ENCODE measurements around the gene ZNF705A. TPM values are rescaled to one million over a fixed set of nuclear protein-coding genes. Genes with fewer than 3 reads are reported as not detected.
"Not testable (repeated sequence)": the region's sequence is repeated elsewhere in the genome, so short reads cannot be mapped to it uniquely, and the experiment has no call there.

The ZNF705A gene
- total and polyA plus RNA-seq, 10 of the 15 experiments (the other 5 are each of a cell fraction or from before 2014, with no cell fraction given) = 0.04 TPM; not detected in 9

- BruUV-seq (replicated peaks) = TSS peak; percentile 74
- ATAC-seq; H3K9me3 ChIP-seq (replicated peaks; ENCODE audit: control insufficient read depth, insufficient read depth, low read length); in situ Hi-C loops (cut with MboI); H3K4me1 ChIP-seq (ENCODE audit: control insufficient read depth, insufficient read depth, low read length); intact Hi-C loops (cut with micrococcal nuclease; ENCODE audit: unreplicated experiment); FAIRE-seq; POLR2A ChIA-PET; H4K20me1 ChIP-seq (ENCODE audit: control insufficient read depth, insufficient read depth); H3K27me3 ChIP-seq (replicated peaks in 1 of 2; ENCODE audit: control insufficient read depth in 2 of 2, insufficient read depth in 2 of 2, low read length in 1 of 2); H3K36me3 ChIP-seq (ENCODE audit: control insufficient read depth in 2 of 2, insufficient read depth in 2 of 2, low read length in 1 of 2); H3K79me2 ChIP-seq (ENCODE audit: control insufficient read depth, insufficient read depth, low read length); DNase-seq (ENCODE audit: low read depth, low spot score): not testable (repeated sequence)
- Histone ChIP-seq H2AFZ (ENCODE audit: control insufficient read depth, low read depth, low read length) (peak overlapping the region; percentile 74), H3K9ac (ENCODE audit: control insufficient read depth, insufficient read depth, low read length) (peak overlapping the region; percentile 53; the same call in 1 of the 2 replicates), H3K4me2 (ENCODE audit: control insufficient read depth, insufficient read depth) (peak overlapping the region; percentile 69; the same call in 1 of the 2 replicates), H3K4me3 (peak overlapping the region; percentile 66), H3K27ac (ENCODE audit: control insufficient read depth, insufficient read depth) (peak overlapping the region; percentile 52; the same call in 1 of the 2 replicates)
- CTCF ChIA-PET = interaction anchor here (0.6 to 2.8 kb wide), 2 partner anchors 118 to 1020 kb away, joined by 3 to 12 read pairs; no protein-coding TSS in a partner anchor
- 49% methylated on average over 6 of the region's 7 CpGs for WGBS (ENCODE audit: insufficient coverage, insufficient replicate concordance, low lambda C conversion rate, missing lambda C conversion rate)
- RAD21 ChIA-PET (ENCODE audit: unreplicated experiment) = interaction anchor here (1.2 kb wide), 1 partner anchor 15 kb away, joined by 3 read pairs; no protein-coding TSS in a partner anchor
- SMC1A ChIA-PET (ENCODE audit: uncharacterized antibody, unreplicated experiment) = interaction anchor here (0.7 kb wide), 1 partner anchor 139 kb away, joined by 3 read pairs; no protein-coding TSS in a partner anchor
Observed at GRCh38 chr12:8227732-8228077, 70.9 kb downstream of the ZNF705A start.

- FAIRE-seq; SMC1A ChIA-PET (ENCODE audit: uncharacterized antibody, unreplicated experiment): not testable (repeated sequence)
- POLR2A ChIA-PET = interaction anchor here (0.6 kb wide), 1 partner anchor 146 kb away, joined by 4 read pairs; no protein-coding TSS in a partner anchor
Observed at GRCh38 chr12:8228607-8229006, 71.8 kb downstream of the ZNF705A start.

GRCh38 chr12:8229486-8229885 is 72.7 kb downstream of the ZNF705A start:
- H3K4me2 ChIP-seq (ENCODE audit: control insufficient read depth, insufficient read depth); H2AFZ ChIP-seq (ENCODE audit: control insufficient read depth, low read depth, low read length); FAIRE-seq; ATAC-seq; intact Hi-C loops (cut with micrococcal nuclease; ENCODE audit: unreplicated experiment); H3K27me3 ChIP-seq (replicated peaks in 1 of 2; ENCODE audit: control insufficient read depth in 2 of 2, insufficient read depth in 2 of 2, low read length in 1 of 2); RAD21 ChIA-PET (ENCODE audit: unreplicated experiment); CTCF ChIA-PET; H3K9me3 ChIP-seq (replicated peaks; ENCODE audit: control insufficient read depth, insufficient read depth, low read length); H3K4me3 ChIP-seq; H3K79me2 ChIP-seq (ENCODE audit: control insufficient read depth, insufficient read depth, low read length); H3K36me3 ChIP-seq (ENCODE audit: control insufficient read depth in 2 of 2, insufficient read depth in 2 of 2, low read length in 1 of 2); DNase-seq (ENCODE audit: low read depth, low spot score); H3K4me1 ChIP-seq (ENCODE audit: control insufficient read depth, insufficient read depth, low read length); SMC1A ChIA-PET (ENCODE audit: uncharacterized antibody, unreplicated experiment); H4K20me1 ChIP-seq (ENCODE audit: control insufficient read depth, insufficient read depth); H3K27ac ChIP-seq (ENCODE audit: control insufficient read depth, insufficient read depth); H3K9ac ChIP-seq (ENCODE audit: control insufficient read depth, insufficient read depth, low read length); in situ Hi-C loops (cut with MboI); POLR2A ChIA-PET: not testable (repeated sequence)
- 31% methylated on average over 7 of the region's 7 CpGs for WGBS (ENCODE audit: insufficient coverage, insufficient replicate concordance, low lambda C conversion rate, missing lambda C conversion rate)
- TSS peak; percentile 34 for BruUV-seq (replicated peaks)

More at GRCh38 chr12:8228607-8229006, 71.8 kb downstream of the ZNF705A start:
- H3K36me3 ChIP-seq (ENCODE audit: control insufficient read depth in 2 of 2, insufficient read depth in 2 of 2, low read length in 1 of 2); H3K27ac ChIP-seq (ENCODE audit: control insufficient read depth, insufficient read depth); H4K20me1 ChIP-seq (ENCODE audit: control insufficient read depth, insufficient read depth); H3K9ac ChIP-seq (ENCODE audit: control insufficient read depth, insufficient read depth, low read length); intact Hi-C loops (cut with micrococcal nuclease; ENCODE audit: unreplicated experiment); H2AFZ ChIP-seq (ENCODE audit: control insufficient read depth, low read depth, low read length); H3K4me3 ChIP-seq; RAD21 ChIA-PET (ENCODE audit: unreplicated experiment); in situ Hi-C loops (cut with MboI); H3K79me2 ChIP-seq (ENCODE audit: control insufficient read depth, insufficient read depth, low read length); BruUV-seq (replicated peaks); DNase-seq (ENCODE audit: low read depth, low spot score); H3K9me3 ChIP-seq (replicated peaks; ENCODE audit: control insufficient read depth, insufficient read depth, low read length); H3K4me2 ChIP-seq (ENCODE audit: control insufficient read depth, insufficient read depth); H3K27me3 ChIP-seq (replicated peaks in 1 of 2; ENCODE audit: control insufficient read depth in 2 of 2, insufficient read depth in 2 of 2, low read length in 1 of 2); ATAC-seq; H3K4me1 ChIP-seq (ENCODE audit: control insufficient read depth, insufficient read depth, low read length): not testable (repeated sequence)
- CTCF ChIA-PET = interaction anchor here (2.8 kb wide), 1 partner anchor 119 kb away, joined by 12 read pairs; no protein-coding TSS in a partner anchor
- 74% methylated on average over 10 of the region's 11 CpGs for WGBS (ENCODE audit: insufficient coverage, insufficient replicate concordance, low lambda C conversion rate, missing lambda C conversion rate)

Other genes starting within 250 kb of the ZNF705A start
- 7.6 and 11.8 TPM in 2 replicates for gene SLC2A3, start 220.8 kb upstream of the ZNF705A start, total RNA-seq (2014; rRNA removed)
- gene SLC2A3, start 220.8 kb upstream of the ZNF705A start, total RNA-seq (2014; rRNA removed; fragmentation: Illumina TruSeq; extraction: Trizol) = 14.1 and 15.1 TPM in 2 replicates
- 19.7 and 22.4 TPM in 2 replicates for gene SLC2A3, start 220.8 kb upstream of the ZNF705A start, total RNA-seq (2021)
- gene SLC2A3, start 220.8 kb upstream of the ZNF705A start, polyA plus RNA-seq (2011; rRNA removed) = 66.3 and 82.2 TPM in 2 replicates
- gene SLC2A3, start 220.8 kb upstream of the ZNF705A start, polyA plus RNA-seq (2014; fragmentation: Illumina TruSeq; extraction: Trizol) = 13.8 and 14.6 TPM in 2 replicates
- 1 to 10 TPM; 6.6 to 8.5 TPM for gene SLC2A3, start 220.8 kb upstream of the ZNF705A start, polyA plus RNA-seq (2014; fragmentation: Nextera tagmentation; extraction: Ambion mirVana)
- 10.3 and 14.6 TPM in 2 replicates for gene SLC2A3, start 220.8 kb upstream of the ZNF705A start, polyA plus RNA-seq (2014; rRNA removed)
- 1 to 10 TPM; 6.5 to 6.6 TPM for gene SLC2A3, start 220.8 kb upstream of the ZNF705A start, polyA plus RNA-seq (2016; fragmentation: Nextera tagmentation; extraction: Ambion mirVana)
- 4.2 and 4.7 TPM in 2 replicates for gene FOXJ2, start 124.3 kb upstream of the ZNF705A start, total RNA-seq (2014; rRNA removed)
- gene FOXJ2, start 124.3 kb upstream of the ZNF705A start, total RNA-seq (2014; rRNA removed; fragmentation: Illumina TruSeq; extraction: Trizol) = 2.8 and 2.9 TPM in 2 replicates
- gene FOXJ2, start 124.3 kb upstream of the ZNF705A start, total RNA-seq (2021) = 7.9 and 9.3 TPM in 2 replicates
- gene FOXJ2, start 124.3 kb upstream of the ZNF705A start, polyA plus RNA-seq (2011; rRNA removed) = 3.0 and 3.9 TPM in 2 replicates
- gene FOXJ2, start 124.3 kb upstream of the ZNF705A start, polyA plus RNA-seq (2014; fragmentation: Illumina TruSeq; extraction: Trizol) = 8.5 and 9.1 TPM in 2 replicates
- 1 to 10 TPM; 1.4 to 2.2 TPM for gene FOXJ2, start 124.3 kb upstream of the ZNF705A start, polyA plus RNA-seq (2014; fragmentation: Nextera tagmentation; extraction: Ambion mirVana)
- gene FOXJ2, start 124.3 kb upstream of the ZNF705A start, polyA plus RNA-seq (2014; rRNA removed) = 6.5 and 6.6 TPM in 2 replicates
- 1 to 10 TPM; 5.4 to 6.1 TPM for gene FOXJ2, start 124.3 kb upstream of the ZNF705A start, polyA plus RNA-seq (2016; fragmentation: Nextera tagmentation; extraction: Ambion mirVana)
- not detected in 2 replicates for gene C3AR1, start 90.7 kb upstream of the ZNF705A start, total RNA-seq (2014; rRNA removed)
- not detected in 2 replicates for gene C3AR1, start 90.7 kb upstream of the ZNF705A start, total RNA-seq (2014; rRNA removed; fragmentation: Illumina TruSeq; extraction: Trizol)
- gene C3AR1, start 90.7 kb upstream of the ZNF705A start, total RNA-seq (2021) = 0.10 and 0.19 TPM in 2 replicates
- gene C3AR1, start 90.7 kb upstream of the ZNF705A start, polyA plus RNA-seq (2011; rRNA removed) = not detected in 2 replicates
- 0.10 TPM in 1 of 2 replicates, not detected in the other for gene C3AR1, start 90.7 kb upstream of the ZNF705A start, polyA plus RNA-seq (2014; fragmentation: Illumina TruSeq; extraction: Trizol)
- under 1 TPM in 1 of 2 experiments, not detected in 1; 0.19 TPM for gene C3AR1, start 90.7 kb upstream of the ZNF705A start, polyA plus RNA-seq (2014; fragmentation: Nextera tagmentation; extraction: Ambion mirVana)
- 0.10 and 0.42 TPM in 2 replicates for gene C3AR1, start 90.7 kb upstream of the ZNF705A start, polyA plus RNA-seq (2014; rRNA removed)
- under 1 TPM in 1 of 2 experiments, not detected in 1; 0.08 TPM for gene C3AR1, start 90.7 kb upstream of the ZNF705A start, polyA plus RNA-seq (2016; fragmentation: Nextera tagmentation; extraction: Ambion mirVana)
- gene NECAP1, start 74.7 kb upstream of the ZNF705A start, total RNA-seq (2014; rRNA removed) = 26.9 and 35.6 TPM in 2 replicates
- 25.6 and 26.9 TPM in 2 replicates for gene NECAP1, start 74.7 kb upstream of the ZNF705A start, total RNA-seq (2014; rRNA removed; fragmentation: Illumina TruSeq; extraction: Trizol)
- 18.5 and 18.9 TPM in 2 replicates for gene NECAP1, start 74.7 kb upstream of the ZNF705A start, total RNA-seq (2021)
- 25.7 and 34.3 TPM in 2 replicates for gene NECAP1, start 74.7 kb upstream of the ZNF705A start, polyA plus RNA-seq (2011; rRNA removed)
- gene NECAP1, start 74.7 kb upstream of the ZNF705A start, polyA plus RNA-seq (2014; fragmentation: Illumina TruSeq; extraction: Trizol) = 20.1 and 22.8 TPM in 2 replicates
- 10 to 100 TPM; 16.7 to 22.3 TPM for gene NECAP1, start 74.7 kb upstream of the ZNF705A start, polyA plus RNA-seq (2014; fragmentation: Nextera tagmentation; extraction: Ambion mirVana)
- gene NECAP1, start 74.7 kb upstream of the ZNF705A start, polyA plus RNA-seq (2014; rRNA removed) = 22.9 and 23.4 TPM in 2 replicates
- 10 to 100 TPM; 22.2 to 24.3 TPM for gene NECAP1, start 74.7 kb upstream of the ZNF705A start, polyA plus RNA-seq (2016; fragmentation: Nextera tagmentation; extraction: Ambion mirVana)
- 0.27 and 0.62 TPM in 2 replicates for gene CLEC4A, start 33.4 kb upstream of the ZNF705A start, total RNA-seq (2014; rRNA removed)
- gene CLEC4A, start 33.4 kb upstream of the ZNF705A start, total RNA-seq (2014; rRNA removed; fragmentation: Illumina TruSeq; extraction: Trizol) = 0.72 and 0.74 TPM in 2 replicates
- 0.58 and 1.5 TPM in 2 replicates for gene CLEC4A, start 33.4 kb upstream of the ZNF705A start, total RNA-seq (2021)
- 1.3 and 1.7 TPM in 2 replicates for gene CLEC4A, start 33.4 kb upstream of the ZNF705A start, polyA plus RNA-seq (2011; rRNA removed)
- 0.44 and 0.88 TPM in 2 replicates for gene CLEC4A, start 33.4 kb upstream of the ZNF705A start, polyA plus RNA-seq (2014; fragmentation: Illumina TruSeq; extraction: Trizol)
- gene CLEC4A, start 33.4 kb upstream of the ZNF705A start, polyA plus RNA-seq (2014; fragmentation: Nextera tagmentation; extraction: Ambion mirVana) = 1 to 10 TPM; 1.9 to 2.1 TPM
- 1.0 and 1.2 TPM in 2 replicates for gene CLEC4A, start 33.4 kb upstream of the ZNF705A start, polyA plus RNA-seq (2014; rRNA removed)
- under 1 TPM; 0.84 to 0.91 TPM for gene CLEC4A, start 33.4 kb upstream of the ZNF705A start, polyA plus RNA-seq (2016; fragmentation: Nextera tagmentation; extraction: Ambion mirVana)
- 0.54 and 0.85 TPM in 2 replicates for gene FAM90A1, start 70.6 kb downstream of the ZNF705A start, total RNA-seq (2014; rRNA removed)
- gene FAM90A1, start 70.6 kb downstream of the ZNF705A start, total RNA-seq (2014; rRNA removed; fragmentation: Illumina TruSeq; extraction: Trizol) = 0.27 and 0.28 TPM in 2 replicates
- 0.62 and 0.66 TPM in 2 replicates for gene FAM90A1, start 70.6 kb downstream of the ZNF705A start, total RNA-seq (2021)
- gene FAM90A1, start 70.6 kb downstream of the ZNF705A start, polyA plus RNA-seq (2011; rRNA removed) = 0.54 and 0.73 TPM in 2 replicates
- gene FAM90A1, start 70.6 kb downstream of the ZNF705A start, polyA plus RNA-seq (2014; fragmentation: Illumina TruSeq; extraction: Trizol) = 0.24 and 0.44 TPM in 2 replicates
- under 1 TPM; 0.09 to 0.23 TPM for gene FAM90A1, start 70.6 kb downstream of the ZNF705A start, polyA plus RNA-seq (2014; fragmentation: Nextera tagmentation; extraction: Ambion mirVana)
- gene FAM90A1, start 70.6 kb downstream of the ZNF705A start, polyA plus RNA-seq (2014; rRNA removed) = 0.72 and 0.73 TPM in 2 replicates
- under 1 TPM; 0.46 to 0.47 TPM for gene FAM90A1, start 70.6 kb downstream of the ZNF705A start, polyA plus RNA-seq (2016; fragmentation: Nextera tagmentation; extraction: Ambion mirVana)

Measured in GM12878 (cell line).